HG03442 (cell line): ENCODE results near the gene CDK2AP2.
"Not testable (repeated sequence)": the region's sequence is repeated elsewhere in the genome, so short reads cannot be mapped to it uniquely, and the experiment has no call there.

Experiments used
- ATAC-seq: cut with Tn5 transposase; IDR thresholded peaks from one replicate; pipeline ENCODE4 v1.9.1; 2021; ENCODE audit warnings: mild to moderate bottlenecking, moderate library complexity; ENCODE audit not compliant: unreplicated experiment

The CDK2AP2 gene

GRCh38 chr11:67524480-67524808 is 16.5 kb upstream of the CDK2AP2 start:
- no peak for ATAC-seq

- no peak for ATAC-seq
These were observed 15.9 kb upstream of the CDK2AP2 start for GRCh38 chr11:67523556-67524479.

- no peak for ATAC-seq
These were observed 15.0 kb upstream of the CDK2AP2 start, which contains the start of gene CABP2 for GRCh38 chr11:67522844-67523555. TSS of gene CABP2 (minus strand) at chr11:67523446. CDS start at chr11:67523326, 120 bp downstream.

GRCh38 chr11:67522338-67522737 is 14.4 kb upstream of the CDK2AP2 start:
- ATAC-seq: no peak

GRCh38 chr11:67521924-67522323 is 14.0 kb upstream of the CDK2AP2 start:
- no peak for ATAC-seq

GRCh38 chr11:67520856-67521824 is 13.2 kb upstream of the CDK2AP2 start:
- ATAC-seq: no peak

GRCh38 chr11:67519726-67520125 is 11.8 kb upstream of the CDK2AP2 start:
- ATAC-seq: no peak

GRCh38 chr11:67517784-67518552 is 10.0 kb upstream of the CDK2AP2 start:
- no peak for ATAC-seq

GRCh38 chr11:67516806-67517205 is 8.8 kb upstream of the CDK2AP2 start:
- no peak for ATAC-seq

GRCh38 chr11:67514116-67514515 is 6.2 kb upstream of the CDK2AP2 start:
- ATAC-seq: no peak

- not testable (repeated sequence) for ATAC-seq
These were observed 3.6 kb upstream of the CDK2AP2 start for GRCh38 chr11:67511558-67511957.

- no peak for ATAC-seq
These were observed 2.0 kb upstream of the CDK2AP2 start for GRCh38 chr11:67510023-67510345.

GRCh38 chr11:67508486-67509121 is 642 bp upstream of the CDK2AP2 start:
- ATAC-seq: peak; percentile 37

- ATAC-seq: no peak
These were observed 609 bp downstream of the CDK2AP2 start for GRCh38 chr11:67507242-67507863.

- no peak for ATAC-seq
These were observed 1.4 kb downstream of the CDK2AP2 start for GRCh38 chr11:67506426-67507051.

GRCh38 chr11:67505605-67506396 is 2.2 kb downstream of the CDK2AP2 start:
- no peak for ATAC-seq

GRCh38 chr11:67504950-67505581 is 2.9 kb downstream of the CDK2AP2 start, which contains the start of gene PITPNM1:
TSS of gene PITPNM1 (minus strand) at chr11:67505363. CDS start at chr11:67504180, 1,183 bp downstream.
- no peak for ATAC-seq
